HG03159 (cell line): ENCODE results near the gene TINAGL1.

Experiments
- ATAC-seq: cut with Tn5 transposase; IDR thresholded peaks from one replicate; pipeline ENCODE4 v1.9.1; 2021; ENCODE audit warnings: mild to moderate bottlenecking, moderate library complexity; ENCODE audit not compliant: unreplicated experiment

TINAGL1 gene

GRCh38 chr1:31626223-31627207 is 50.2 kb downstream of the TINAGL1 start:
- ATAC-seq: no peak

- ATAC-seq: no peak
These were observed 51.1 kb downstream of the TINAGL1 start for GRCh38 chr1:31627301-31627929.

GRCh38 chr1:31627930-31628559 is 51.7 kb downstream of the TINAGL1 start:
- ATAC-seq: no peak

GRCh38 chr1:31628931-31629556 is 52.7 kb downstream of the TINAGL1 start:
- no peak for ATAC-seq

GRCh38 chr1:31632649-31633048 is 56.3 kb downstream of the TINAGL1 start:
- no peak for ATAC-seq

- no peak for ATAC-seq
These were observed 56.8 kb downstream of the TINAGL1 start for GRCh38 chr1:31633117-31633516.
